Kidney epithelial cell (primary cell): ENCODE results near the gene FBN1. TPM values are rescaled to one million over a fixed set of nuclear protein-coding genes. Genes with fewer than 3 reads are reported as not detected.

Source experiments
- DNase-seq: peaks from one replicate; pipeline ENCODE4 v3.0.0-alpha.2; 2010; ENCODE audit warnings: low read depth
- H3K27me3 ChIP-seq: 2 replicates; pipeline ENCODE4 v1.6.0; 2011; ENCODE audit warnings: low read length; ENCODE audit not compliant: control insufficient read depth, insufficient read depth
- H3K36me3 ChIP-seq: 2 replicates; pipeline ENCODE4 v1.5.1; 2011; ENCODE audit warnings: low read length; ENCODE audit not compliant: control insufficient read depth, insufficient read depth
- H3K4me3 ChIP-seq: 2 replicates; pipeline ENCODE4 v1.5.1; 2011; ENCODE audit warnings: low read depth, mild to moderate bottlenecking, control low read depth, low read length
- total RNA-seq: library from RNA; depleted of rRNA; stranded (reverse); fragments of >200 nt; gene quantifications from 2 replicates; pipeline ENCODE4 v1.2.3, GENCODE V29; 2015
- TF ChIP-seq, protein P1 (sequence below): IDR thresholded peaks from 2 replicates; pipeline ENCODE4 v1.5.1; 2011; ENCODE audit warnings: mild to moderate bottlenecking, moderate library complexity, low read length, control low read depth, inconsistent platforms; ENCODE audit not compliant: insufficient read depth, poor library complexity, severe bottlenecking

Gene FBN1
- total RNA-seq, 1 donor from 2014 or later: 35.9 TPM

DNA sequence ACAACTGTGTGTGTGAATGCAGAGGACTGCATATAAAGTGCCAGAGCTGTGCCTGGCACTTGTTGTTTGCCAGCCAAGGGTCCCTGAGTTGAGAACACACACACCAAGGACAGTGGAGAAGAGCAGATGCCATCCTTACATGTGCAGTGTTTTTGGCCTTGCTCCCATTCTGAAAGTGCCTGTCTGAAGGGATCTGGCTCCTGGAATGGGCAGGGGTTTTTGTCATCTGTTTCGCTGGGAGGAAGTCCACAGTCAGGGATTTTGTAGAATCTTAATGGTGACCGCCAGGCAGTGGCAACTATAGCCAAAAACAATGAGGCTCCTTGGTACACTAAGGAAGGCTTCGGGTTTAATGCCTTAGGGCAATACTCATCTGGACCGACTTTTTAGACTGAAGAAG is 250.5 kb downstream of the FBN1 start:
- no peak overlapping the region for H3K4me3 ChIP-seq
- H3K36me3 ChIP-seq: no peaks in the 10 kb centered on the region
- H3K27me3 ChIP-seq: no peaks in the 10 kb centered on the region
- DNase-seq: no peak
- TF ChIP-seq, protein P1, sequence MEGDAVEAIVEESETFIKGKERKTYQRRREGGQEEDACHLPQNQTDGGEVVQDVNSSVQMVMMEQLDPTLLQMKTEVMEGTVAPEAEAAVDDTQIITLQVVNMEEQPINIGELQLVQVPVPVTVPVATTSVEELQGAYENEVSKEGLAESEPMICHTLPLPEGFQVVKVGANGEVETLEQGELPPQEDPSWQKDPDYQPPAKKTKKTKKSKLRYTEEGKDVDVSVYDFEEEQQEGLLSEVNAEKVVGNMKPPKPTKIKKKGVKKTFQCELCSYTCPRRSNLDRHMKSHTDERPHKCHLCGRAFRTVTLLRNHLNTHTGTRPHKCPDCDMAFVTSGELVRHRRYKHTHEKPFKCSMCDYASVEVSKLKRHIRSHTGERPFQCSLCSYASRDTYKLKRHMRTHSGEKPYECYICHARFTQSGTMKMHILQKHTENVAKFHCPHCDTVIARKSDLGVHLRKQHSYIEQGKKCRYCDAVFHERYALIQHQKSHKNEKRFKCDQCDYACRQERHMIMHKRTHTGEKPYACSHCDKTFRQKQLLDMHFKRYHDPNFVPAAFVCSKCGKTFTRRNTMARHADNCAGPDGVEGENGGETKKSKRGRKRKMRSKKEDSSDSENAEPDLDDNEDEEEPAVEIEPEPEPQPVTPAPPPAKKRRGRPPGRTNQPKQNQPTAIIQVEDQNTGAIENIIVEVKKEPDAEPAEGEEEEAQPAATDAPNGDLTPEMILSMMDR: no peak

DNA sequence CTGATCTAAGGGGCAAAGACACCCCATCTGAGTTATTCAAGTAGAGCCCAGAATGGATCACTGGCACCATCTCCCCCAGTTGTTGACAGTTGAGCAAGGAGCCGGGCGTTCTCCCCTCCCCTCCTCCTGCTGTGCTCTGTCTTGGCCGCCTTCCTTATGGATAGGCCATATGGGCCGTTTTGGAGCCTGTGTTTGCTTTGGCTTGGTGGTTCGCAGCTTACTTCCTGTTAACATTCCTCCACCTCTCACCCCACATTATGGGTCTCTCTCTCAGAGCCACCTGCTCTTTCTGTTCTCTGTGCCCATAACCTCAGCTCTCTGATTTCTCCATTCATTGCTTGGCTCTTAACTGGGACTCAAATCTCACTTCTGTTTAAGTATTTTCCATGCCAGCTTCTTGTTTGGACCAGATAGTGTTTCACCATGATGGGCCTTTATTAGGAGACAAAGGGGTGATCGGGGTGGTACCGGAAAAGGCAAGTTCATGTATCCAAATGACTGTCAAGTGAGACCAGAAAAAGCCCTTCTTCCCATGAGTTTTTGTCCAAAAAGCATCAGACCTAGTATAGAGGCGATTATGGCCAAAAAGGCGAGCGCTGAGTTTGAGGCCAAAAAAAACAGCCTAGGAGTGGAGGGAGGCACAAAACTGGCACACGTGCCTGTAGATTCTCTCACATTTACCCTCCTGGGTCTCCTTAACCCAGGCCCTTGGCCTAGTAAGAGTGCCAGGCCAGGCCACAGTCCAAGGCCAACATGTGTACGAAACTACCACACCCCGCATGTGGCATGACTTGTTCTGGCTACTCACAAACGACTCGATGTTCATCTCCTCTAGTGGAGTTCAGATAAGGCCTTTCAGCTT is 251.6 kb downstream of the FBN1 start:
- TF ChIP-seq, protein P1: no peak
- Histone ChIP-seq H3K36me3 (no peaks in the 10 kb centered on the region), H3K4me3 (no peak overlapping the region), H3K27me3 (no peaks in the 10 kb centered on the region)
- DNase-seq: no peak

DNA sequence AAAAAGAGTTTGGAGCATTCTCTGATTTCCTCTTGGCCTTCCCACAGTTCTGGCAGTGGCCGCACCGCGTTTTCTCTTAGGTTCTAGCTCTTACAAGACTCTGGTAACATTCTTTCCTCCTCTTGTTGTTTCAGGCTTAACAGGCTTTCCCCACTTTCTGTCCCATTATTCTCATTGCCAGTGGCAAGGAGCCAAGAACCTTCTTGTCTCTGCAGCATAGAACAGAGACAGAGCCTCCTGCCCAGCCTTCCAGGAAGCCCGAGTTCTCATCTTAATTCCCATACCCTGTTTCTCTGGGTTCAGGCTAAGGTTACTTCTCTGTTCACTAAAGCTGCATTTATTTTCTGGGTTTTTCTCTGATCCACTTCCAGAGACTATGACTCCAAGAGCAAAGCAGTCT is 253.2 kb downstream of the FBN1 start:
- Histone ChIP-seq H3K36me3 (no peaks in the 10 kb centered on the region), H3K4me3 (no peak overlapping the region), H3K27me3 (no peaks in the 10 kb centered on the region)
- TF ChIP-seq, protein P1: no peak
- DNase-seq: no peak

DNA sequence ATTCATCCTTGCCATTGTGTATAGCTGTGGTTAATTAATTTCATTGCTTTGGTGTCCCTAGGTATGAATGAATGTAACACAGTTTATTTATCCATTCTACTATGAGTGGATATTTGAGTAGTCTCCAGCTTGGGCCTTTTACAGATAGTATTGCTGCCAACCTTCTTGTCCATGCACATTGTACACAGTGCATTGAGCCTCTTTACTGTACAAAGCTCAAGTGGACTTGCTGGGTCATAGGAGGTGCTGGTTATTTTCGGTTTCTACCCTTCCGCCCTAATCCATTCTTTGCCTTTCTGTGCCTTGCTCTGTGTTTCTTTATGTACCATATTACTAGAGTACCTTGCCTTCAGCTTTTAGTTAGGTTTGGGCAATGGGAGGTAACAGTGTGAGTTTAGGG is 253.6 kb downstream of the FBN1 start:
- no peak overlapping the region for H3K4me3 ChIP-seq
- no peak for DNase-seq
- no peaks in the 10 kb centered on the region for H3K36me3 ChIP-seq
- no peaks in the 10 kb centered on the region for H3K27me3 ChIP-seq
- TF ChIP-seq, protein P1: no peak

GRCh38 chr15:48389691-48390143 is 255.8 kb downstream of the FBN1 start:
- Histone ChIP-seq H3K27me3 (no peaks in the 10 kb centered on the region), H3K36me3 (no peaks in the 10 kb centered on the region), H3K4me3 (no peak overlapping the region)
- DNase-seq: no peak
- TF ChIP-seq, protein P1: no peak
